Endothelial cell of umbilical vein (primary cell): ENCODE results near the gene HSF2. TPM values are rescaled to one million over a fixed set of nuclear protein-coding genes. Genes with fewer than 3 reads are reported as not detected.

Experiments
- BruUV-seq: library from RNA; stranded (reverse); fragments of 400-500 nt; replicated peaks from 2 replicates; lab custom pipeline; 2021; lab: Mats Ljungman, UMichigan
- CTCF ChIA-PET: fragments of 300-600, 350-600 bp; sonication (Branson Sonifier 250); formaldehyde crosslinking; loops from one replicate; lab custom pipeline; 2021; ENCODE audit warnings: antibody characterized with exemption, inconsistent platforms; lab: Charles Lee
- POLR2A ChIA-PET: fragments of 300-600, 350-600 bp; sonication (Branson Sonifier 250); formaldehyde crosslinking; loops from one replicate; lab custom pipeline; 2021; ENCODE audit warnings: antibody characterized with exemption, inconsistent platforms; lab: Charles Lee
- DNase-seq: peaks from one replicate; pipeline ENCODE4 v3.0.0-alpha.2; 2011; ENCODE audit warnings: low read depth, low spot score
- FAIRE-seq: peaks from 2 replicates; lab custom pipeline; 2011; peaks lifted over from hg19 to GRCh38; lab: Jason Lieb, UNC
- H2AFZ ChIP-seq: 2 replicates; pipeline ENCODE4 v1.6.0; 2012; ENCODE audit warnings: low read depth, low read length, control low read depth, inconsistent platforms
- H3K27ac ChIP-seq: 2 replicates; pipeline ENCODE4 v1.5.1; 2011; ENCODE audit warnings: low read depth, mild to moderate bottlenecking, control low read depth, low read length, moderate library complexity; ENCODE audit not compliant: insufficient read depth
- H3K27me3 ChIP-seq, 2 experiments: 2 replicates each; pipeline versions ENCODE4 v1.6.0 to v1.6.1; 2011; ENCODE audit warnings: low read length in 2 of 2, mixed read lengths in 1 of 2; ENCODE audit not compliant: control insufficient read depth in 2 of 2, insufficient read depth in 2 of 2
- H3K36me3 ChIP-seq, 2 experiments: 2 replicates in 1 of 2; 3 replicates in 1 of 2; pipeline ENCODE4 v1.5.1; 2011; ENCODE audit warnings: low read length in 2 of 2, mild to moderate bottlenecking in 1 of 2, moderate library complexity in 1 of 2; ENCODE audit not compliant: control insufficient read depth in 2 of 2, insufficient read depth in 2 of 2; ENCODE audit errors: extremely low read depth in 1 of 2
- H3K4me1 ChIP-seq: 3 replicates; pipeline ENCODE4 v1.5.1; 2011; ENCODE audit warnings: mild to moderate bottlenecking, low read length; ENCODE audit not compliant: control insufficient read depth, insufficient read depth; ENCODE audit errors: extremely low read depth
- H3K4me2 ChIP-seq: 2 replicates; pipeline ENCODE4 v1.6.1; 2011; ENCODE audit warnings: low read length, control low read depth, mixed read lengths; ENCODE audit not compliant: insufficient read depth
- H3K4me3 ChIP-seq, 3 experiments: fragments of 200-600 bp in 1 of 3; sonication (generic), shearing (Covaris generic) in 1 of 3; replicated peaks in 1 of 3; 2 replicates each; pipeline ENCODE4 v1.5.1; 2011 to 2016; ENCODE audit warnings: control low read depth in 3 of 3, low read length in 3 of 3, mild to moderate bottlenecking in 2 of 3, inconsistent platforms in 1 of 3, low read depth in 1 of 3, moderate library complexity in 1 of 3; ENCODE audit not compliant: insufficient read depth in 1 of 3
- H3K79me2 ChIP-seq: 2 replicates; pipeline ENCODE4 v1.6.0; 2012; ENCODE audit warnings: low read length, inconsistent platforms; ENCODE audit not compliant: control insufficient read depth, insufficient read depth
- H3K9ac ChIP-seq: replicated peaks from 2 replicates; pipeline ENCODE3; 2011; ENCODE audit warnings: low read length, control low read depth; ENCODE audit not compliant: insufficient read depth; ENCODE audit errors: extremely low read depth
- H3K9me1 ChIP-seq: replicated peaks from 3 replicates; pipeline ENCODE4 v1.6.0; 2011; ENCODE audit warnings: mild to moderate bottlenecking, low read length; ENCODE audit not compliant: control insufficient read depth, insufficient read depth; ENCODE audit errors: extremely low read depth
- H3K9me3 ChIP-seq: replicated peaks from 2 replicates; pipeline ENCODE4 v1.5.1; 2012; ENCODE audit warnings: low read length, inconsistent platforms; ENCODE audit not compliant: control insufficient read depth, insufficient read depth
- H4K20me1 ChIP-seq: replicated peaks from 2 replicates; pipeline ENCODE3; 2011; ENCODE audit warnings: mild to moderate bottlenecking, low read length; ENCODE audit not compliant: control insufficient read depth, insufficient read depth; ENCODE audit errors: extremely low read depth
- EZH2 ChIP-seq: IDR thresholded peaks from 2 replicates; pipeline ENCODE4 v1.6.1; 2012; ENCODE audit warnings: borderline replicate concordance, low read depth, mild to moderate bottlenecking, moderate library complexity, low read length, inconsistent platforms; ENCODE audit not compliant: severe bottlenecking
- FOS ChIP-seq: IDR thresholded peaks from 2 replicates; pipeline ENCODE4 v1.6.1; 2011; ENCODE audit warnings: mild to moderate bottlenecking, low read length, moderate library complexity, borderline replicate concordance; ENCODE audit not compliant: insufficient read depth
- GATA2 ChIP-seq: IDR thresholded peaks from 2 replicates; pipeline ENCODE4 v1.7.0; 2011; ENCODE audit warnings: low read depth, mild to moderate bottlenecking, moderate library complexity, mixed read lengths, low read length; ENCODE audit not compliant: insufficient read length, insufficient read depth
- JUN ChIP-seq: IDR thresholded peaks from 2 replicates; pipeline ENCODE4 v1.6.1; 2011; ENCODE audit warnings: borderline replicate concordance, low read depth; ENCODE audit not compliant: insufficient read length, insufficient read depth
- MYC ChIP-seq: IDR thresholded peaks from one replicate; pipeline ENCODE4 v1.6.1; 2011; ENCODE audit warnings: mild to moderate bottlenecking, low read depth, low read length
- POLR2A ChIP-seq: IDR thresholded peaks from 2 replicates; pipeline ENCODE4 v1.6.1; 2012; ENCODE audit warnings: low read depth, mild to moderate bottlenecking, control low read depth, low read length
- POLR2AphosphoS5 ChIP-seq: IDR thresholded peaks from 2 replicates; pipeline ENCODE4 v1.6.1; 2012; ENCODE audit warnings: low read depth, mild to moderate bottlenecking, control low read depth, low read length, moderate library complexity; ENCODE audit not compliant: insufficient read depth
- dilution Hi-C: fragments of 300-500 bp; cut with MboI; formaldehyde crosslinking; loops from one replicate; pipeline ENCODE4 v1.15.0; 2019; ENCODE audit warnings: low sequenced_read_pairs; ENCODE audit not compliant: extremely low pct_ligation_motif_present
- intact Hi-C: fragments of 100-400 bp; cut with micrococcal nuclease; formaldehyde crosslinking; loops from one replicate; pipeline ENCODE4 v1.10.0; 2022
- polyA plus RNA-seq, 4 experiments: library from polyadenylated mRNA; depleted of rRNA in 3 of 4; stranded (reverse) in 3 of 4; unstranded in 1 of 4; fragments of >200 nt; gene quantifications; 2 replicates each; pipeline versions ENCODE4 v1.2.1 to v1.2.3, GENCODE V29; 2011 to 2012; ENCODE audit warnings: missing spikeins in 1 of 4
- total RNA-seq: library from RNA; stranded (reverse); gene quantifications from 2 replicates; pipeline ENCODE4 v1.2.3, GENCODE V29; 2021
- TF ChIP-seq, protein P1 (sequence below), 2 donors: IDR thresholded peaks; 1 replicate in 1 of 2; 2 replicates in 1 of 2; pipeline ENCODE4 v1.5.1; 2011; ENCODE audit warnings: low read length in 2 of 2, mild to moderate bottlenecking in 2 of 2, moderate library complexity in 2 of 2, control low read depth in 1 of 2, inconsistent platforms in 1 of 2, low read depth in 1 of 2; ENCODE audit not compliant: insufficient read depth in 1 of 2; ENCODE audit errors: extremely low read depth in 1 of 2
- TF ChIP-seq, protein P2 (sequence below): IDR thresholded peaks from 2 replicates; pipeline ENCODE4 v1.6.1; 2011; ENCODE audit not compliant: insufficient read depth, insufficient read length

Gene HSF2
- total and polyA plus RNA-seq, 2 donors (not counting 3 experiments of a cell fraction or from before 2014, with no cell fraction given) = 8.0 to 13.3 TPM

DNA sequence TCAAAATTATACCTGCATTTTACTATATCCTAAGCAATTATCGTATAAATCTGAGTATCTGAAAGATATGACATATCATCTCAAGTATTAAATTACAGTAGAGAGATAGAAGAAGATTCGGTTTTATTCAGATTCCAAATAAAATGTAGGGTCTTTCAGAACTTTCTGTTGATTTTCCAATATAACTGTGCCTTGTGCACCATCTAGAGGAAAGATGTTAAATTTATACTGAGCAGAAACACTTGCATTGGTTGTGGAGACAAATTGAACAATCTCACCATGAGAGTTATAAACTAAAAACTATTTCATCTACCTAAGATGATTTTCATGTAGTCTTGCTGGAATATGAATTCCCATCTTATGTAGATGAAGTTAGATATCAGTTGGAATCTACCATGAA is 26.8 kb upstream of the HSF2 start:
- intact Hi-C loops = no loop called here
- no peak overlapping the region for H3K9ac ChIP-seq
- no peaks in the 10 kb centered on the region for H4K20me1 ChIP-seq
- H3K36me3 ChIP-seq = no peaks in the 10 kb centered on the region
- no peaks in the 10 kb centered on the region for H3K4me1 ChIP-seq
- POLR2A ChIA-PET = no interaction called here
- TF ChIP-seq, protein P1, sequence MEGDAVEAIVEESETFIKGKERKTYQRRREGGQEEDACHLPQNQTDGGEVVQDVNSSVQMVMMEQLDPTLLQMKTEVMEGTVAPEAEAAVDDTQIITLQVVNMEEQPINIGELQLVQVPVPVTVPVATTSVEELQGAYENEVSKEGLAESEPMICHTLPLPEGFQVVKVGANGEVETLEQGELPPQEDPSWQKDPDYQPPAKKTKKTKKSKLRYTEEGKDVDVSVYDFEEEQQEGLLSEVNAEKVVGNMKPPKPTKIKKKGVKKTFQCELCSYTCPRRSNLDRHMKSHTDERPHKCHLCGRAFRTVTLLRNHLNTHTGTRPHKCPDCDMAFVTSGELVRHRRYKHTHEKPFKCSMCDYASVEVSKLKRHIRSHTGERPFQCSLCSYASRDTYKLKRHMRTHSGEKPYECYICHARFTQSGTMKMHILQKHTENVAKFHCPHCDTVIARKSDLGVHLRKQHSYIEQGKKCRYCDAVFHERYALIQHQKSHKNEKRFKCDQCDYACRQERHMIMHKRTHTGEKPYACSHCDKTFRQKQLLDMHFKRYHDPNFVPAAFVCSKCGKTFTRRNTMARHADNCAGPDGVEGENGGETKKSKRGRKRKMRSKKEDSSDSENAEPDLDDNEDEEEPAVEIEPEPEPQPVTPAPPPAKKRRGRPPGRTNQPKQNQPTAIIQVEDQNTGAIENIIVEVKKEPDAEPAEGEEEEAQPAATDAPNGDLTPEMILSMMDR (IDR thresholded peaks at IDR 0.05; ENCODE audit: extremely low read depth in 1 of 2, insufficient read depth in 1 of 2, low read depth in 1 of 2, low read length in 2 of 2) = no peak
- TF ChIP-seq FOS (no peak), POLR2A (no peak), POLR2AphosphoS5 (no peak), GATA2 (no peak), EZH2 (no peak), MYC (no peak), JUN (no peak)
- TF ChIP-seq, protein P2, sequence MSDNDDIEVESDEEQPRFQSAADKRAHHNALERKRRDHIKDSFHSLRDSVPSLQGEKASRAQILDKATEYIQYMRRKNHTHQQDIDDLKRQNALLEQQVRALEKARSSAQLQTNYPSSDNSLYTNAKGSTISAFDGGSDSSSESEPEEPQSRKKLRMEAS = no peak
- H3K27ac ChIP-seq = no peak overlapping the region
- CTCF ChIA-PET = no interaction called here
- BruUV-seq = no TSS peak
- H3K27me3 ChIP-seq = peaks cover 0 to 5% of the 10 kb centered on the region in 2 experiments
- no peak overlapping the region for H2AFZ ChIP-seq
- dilution Hi-C loops = no loop called here
- DNase-seq (no peak), FAIRE-seq (no peak)
- H3K4me2 ChIP-seq = no peak overlapping the region
- H3K9me3 ChIP-seq = no peaks in the 10 kb centered on the region
- no peak overlapping the region for H3K4me3 ChIP-seq
- H3K9me1 ChIP-seq = no peaks in the 10 kb centered on the region
- no peaks in the 10 kb centered on the region for H3K79me2 ChIP-seq
